Measurements from ENCODE around the gene UBE2B. TPM values are rescaled to one million over a fixed set of nuclear protein-coding genes. Genes with fewer than 3 reads are reported as not detected.

The UBE2B gene
- total and polyA plus RNA-seq, 7 donors: 146 to 296 (median 210) TPM

DNA sequence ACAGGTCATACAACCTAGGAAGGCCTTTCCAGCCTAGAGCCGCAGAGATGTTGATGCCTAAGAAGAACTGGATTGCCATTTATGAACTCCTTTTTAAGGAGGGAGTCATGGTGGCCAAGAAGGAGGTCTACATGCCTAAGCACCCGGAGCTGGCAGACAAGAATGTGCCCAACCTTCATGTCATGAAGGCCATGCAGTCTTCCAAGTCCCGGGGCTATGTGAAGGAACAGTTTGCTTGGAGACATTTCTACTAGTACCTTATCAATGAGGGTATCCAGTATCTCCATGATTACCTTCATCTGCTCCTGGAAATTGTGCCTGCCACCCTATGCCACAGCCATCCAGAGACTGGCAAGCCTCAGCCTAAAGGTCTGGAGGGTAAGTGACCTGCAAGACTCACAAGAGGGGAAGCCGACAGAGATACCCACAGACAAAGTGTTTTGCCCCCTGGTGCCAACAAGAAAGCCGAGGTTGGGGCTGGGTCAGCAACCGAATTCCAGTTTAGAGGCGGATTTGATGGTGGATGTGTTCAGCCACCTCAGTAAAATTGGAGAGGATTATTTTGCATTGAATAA lies 51.5 kb downstream of the UBE2B start:
- 86 to 94% (median 87%) methylated on average over 7 of the region's 7 CpGs for WGBS, 3 donors
- Histone ChIP-seq H3K36me3 (ENCODE audit: insufficient read depth in 1 of 2, low read depth in 1 of 2) (no peaks in the 10 kb centered on the region), H3K4me3 (no peak overlapping the region), H3K4me1 (no peaks in the 10 kb centered on the region), H3K9me3 (peaks cover 10% of the 10 kb centered on the region), H3K27ac (no peak overlapping the region), H3K27me3 (ENCODE audit: insufficient read depth in 3 of 3, low read length in 2 of 3) (no peaks in the 10 kb centered on the region)
- intact Hi-C loops (cut with DNase I): no loop called here
- DNase-seq (no peak), ATAC-seq (no peak)
- TF ChIP-seq, protein P1, sequence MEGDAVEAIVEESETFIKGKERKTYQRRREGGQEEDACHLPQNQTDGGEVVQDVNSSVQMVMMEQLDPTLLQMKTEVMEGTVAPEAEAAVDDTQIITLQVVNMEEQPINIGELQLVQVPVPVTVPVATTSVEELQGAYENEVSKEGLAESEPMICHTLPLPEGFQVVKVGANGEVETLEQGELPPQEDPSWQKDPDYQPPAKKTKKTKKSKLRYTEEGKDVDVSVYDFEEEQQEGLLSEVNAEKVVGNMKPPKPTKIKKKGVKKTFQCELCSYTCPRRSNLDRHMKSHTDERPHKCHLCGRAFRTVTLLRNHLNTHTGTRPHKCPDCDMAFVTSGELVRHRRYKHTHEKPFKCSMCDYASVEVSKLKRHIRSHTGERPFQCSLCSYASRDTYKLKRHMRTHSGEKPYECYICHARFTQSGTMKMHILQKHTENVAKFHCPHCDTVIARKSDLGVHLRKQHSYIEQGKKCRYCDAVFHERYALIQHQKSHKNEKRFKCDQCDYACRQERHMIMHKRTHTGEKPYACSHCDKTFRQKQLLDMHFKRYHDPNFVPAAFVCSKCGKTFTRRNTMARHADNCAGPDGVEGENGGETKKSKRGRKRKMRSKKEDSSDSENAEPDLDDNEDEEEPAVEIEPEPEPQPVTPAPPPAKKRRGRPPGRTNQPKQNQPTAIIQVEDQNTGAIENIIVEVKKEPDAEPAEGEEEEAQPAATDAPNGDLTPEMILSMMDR (IDR thresholded peaks at IDR 0.05): no peak

DNA sequence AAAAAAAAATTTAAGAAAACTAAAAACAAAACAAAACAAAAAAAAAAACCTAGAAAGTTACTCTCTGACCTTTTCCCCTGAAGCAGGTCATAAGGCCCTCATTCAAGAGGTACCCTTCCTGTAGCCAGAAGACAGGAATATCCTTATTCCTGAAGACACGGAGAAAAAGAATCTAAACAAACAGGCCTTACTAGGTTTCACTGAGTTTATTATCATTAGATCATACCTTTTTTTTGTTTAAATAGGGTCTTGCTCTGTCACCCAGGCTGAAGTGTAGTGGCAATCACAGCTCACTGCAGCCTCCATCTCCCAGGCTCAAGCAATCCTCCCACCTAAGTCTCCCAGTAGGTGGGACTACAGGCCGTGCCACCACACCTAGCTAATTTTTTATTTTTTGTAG lies 52.0 kb downstream of the UBE2B start:
- DNase-seq (no peak), ATAC-seq (no peak)
- Histone ChIP-seq H3K4me1 (no peaks in the 10 kb centered on the region), H3K4me3 (no peak overlapping the region), H3K9me3 (peaks cover 10% of the 10 kb centered on the region), H3K27ac (no peak overlapping the region), H3K27me3 (ENCODE audit: insufficient read depth in 3 of 3, low read length in 2 of 3) (no peaks in the 10 kb centered on the region), H3K36me3 (ENCODE audit: insufficient read depth in 1 of 2, low read depth in 1 of 2) (no peaks in the 10 kb centered on the region)
- intact Hi-C loops (cut with DNase I): no loop called here
- WGBS, 3 donors: 75 to 79% (median 75%) methylated on average over 2 of the region's 2 CpGs
- TF ChIP-seq, protein P1 (IDR thresholded peaks at IDR 0.05): no peak

GRCh38 chr5:134426361-134426760 lies 55.0 kb downstream of the UBE2B start:
- DNase-seq (peak in 1 of 2 donors; percentile 20), ATAC-seq (no peak)
- H3K4me1 ChIP-seq: no peaks in the 10 kb centered on the region
- no peaks in the 10 kb centered on the region for H3K27me3 ChIP-seq (ENCODE audit: insufficient read depth in 3 of 3, low read length in 2 of 3)
- TF ChIP-seq, protein P1 (IDR thresholded peaks at IDR 0.05): no peak
- no peak overlapping the region for H3K27ac ChIP-seq
- no peaks in the 10 kb centered on the region for H3K9me3 ChIP-seq
- intact Hi-C loops (cut with DNase I): no loop called here
- H3K4me3 ChIP-seq: no peak overlapping the region
- WGBS, 3 donors: 77 to 83% (median 81%) methylated on average over 7 of the region's 7 CpGs
- no peaks in the 10 kb centered on the region for H3K36me3 ChIP-seq (ENCODE audit: insufficient read depth in 1 of 2, low read depth in 1 of 2)

DNA sequence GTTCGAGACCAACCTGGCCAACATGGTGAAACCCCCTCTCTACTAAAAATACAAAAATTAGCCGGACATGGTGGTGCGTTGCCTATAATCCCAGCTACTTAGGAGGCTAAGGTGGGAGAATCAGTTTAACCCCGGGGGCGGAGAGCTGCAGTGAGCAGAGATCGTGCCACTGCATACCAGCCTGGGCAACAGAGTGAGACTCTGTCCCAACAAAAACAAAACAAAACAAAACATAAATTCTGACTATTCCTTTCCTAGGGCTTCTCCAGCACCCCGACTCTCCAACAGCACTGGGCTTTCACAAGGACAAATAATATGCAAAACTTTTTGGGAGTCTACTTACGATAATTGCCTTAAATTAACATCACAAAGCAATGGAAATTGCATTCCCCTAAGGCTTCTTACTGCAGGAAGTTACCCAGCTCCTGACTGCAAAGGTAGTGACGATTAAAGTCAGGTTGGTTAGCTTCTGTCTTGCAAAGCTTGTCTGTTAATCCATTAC lies 56.2 kb downstream of the UBE2B start:
- 53 to 58% (median 53%) methylated on average over 9 of the region's 9 CpGs for WGBS, 3 donors
- H3K4me3 ChIP-seq: no peak overlapping the region
- DNase-seq (peak in 1 of 2 donors; percentile 6), ATAC-seq (no peak)
- intact Hi-C loops (cut with DNase I): no loop called here
- H3K9me3 ChIP-seq: no peaks in the 10 kb centered on the region
- no peaks in the 10 kb centered on the region for H3K4me1 ChIP-seq
- no peaks in the 10 kb centered on the region for H3K27me3 ChIP-seq (ENCODE audit: insufficient read depth in 3 of 3, low read length in 2 of 3)
- no peak overlapping the region for H3K27ac ChIP-seq
- TF ChIP-seq, protein P1 (IDR thresholded peaks at IDR 0.05): no peak
- H3K36me3 ChIP-seq (ENCODE audit: insufficient read depth in 1 of 2, low read depth in 1 of 2): no peaks in the 10 kb centered on the region

Data from psoas muscle (tissue), 8 donors.